K562 (cell line): ENCODE measurements around the gene ETDC. TPM values are rescaled to one million over a fixed set of nuclear protein-coding genes. Genes with fewer than 3 reads are reported as not detected.

Experiments used
- ATAC-seq: fragments of 200-7000 bp; cut with Tn5 transposase; 3 replicates; pipeline ENCODE4 v1.9.1; 2020; ENCODE audit warnings: moderate library complexity
- BruUV-seq: library from RNA; stranded (reverse); fragments of 400-500 nt; replicated peaks from 2 replicates; lab custom pipeline; 2021; lab: Mats Ljungman, UMichigan
- CTCF ChIA-PET: fragments of 300-600 bp; formaldehyde crosslinking; extraction: SDS; loops from one replicate; lab custom pipeline; 2021; ENCODE audit warnings: low intra/inter-chr PET ratio; lab: Yijun Ruan, JAX
- POLR2A ChIA-PET: fragments of 300-600, 350-650 bp; sonication (Branson Sonifier 250); formaldehyde crosslinking; extraction: SDS; loops from one replicate; lab custom pipeline; 2021; ENCODE audit warnings: antibody characterized with exemption, inconsistent platforms; lab: Yijun Ruan, JAX
- DNase-seq, 4 experiments: peaks; one replicate each; pipeline versions ENCODE4 v3.0.0 to v3.0.0-alpha.2; 2011 to 2018; ENCODE audit warnings: low spot score in 3 of 4, mixed read lengths in 3 of 4; ENCODE audit errors: extremely low read depth in 1 of 4
- FAIRE-seq: peaks from 2 replicates; lab custom pipeline; 2011; peaks lifted over from hg19 to GRCh38; lab: Jason Lieb, UNC
- H2AFZ ChIP-seq: 2 replicates; pipeline ENCODE4 v1.6.0; 2011; ENCODE audit warnings: low read depth, low read length, control low read depth, inconsistent platforms
- H3K27ac ChIP-seq: fragments of 200-600 bp; 3 replicates; pipeline ENCODE4 v1.8.0; 2011; ENCODE audit warnings: low read depth, mild to moderate bottlenecking, control low read depth, inconsistent platforms, low read length, moderate library complexity, mixed read lengths; ENCODE audit errors: extremely low read depth
- H3K27me3 ChIP-seq, 2 experiments: fragments of 300-600 bp in 1 of 2; 2 replicates in 1 of 2; 3 replicates in 1 of 2; pipeline versions ENCODE4 v1.6.0 to v1.8.0; 2011; ENCODE audit warnings: inconsistent platforms in 2 of 2, low read length in 2 of 2, mild to moderate bottlenecking in 1 of 2, mixed read lengths in 1 of 2, moderate library complexity in 1 of 2; ENCODE audit not compliant: control insufficient read depth in 2 of 2, insufficient read depth in 2 of 2
- H3K36me3 ChIP-seq: fragments of 300-600 bp; 3 replicates; pipeline ENCODE4 v1.8.0; 2011; ENCODE audit warnings: mild to moderate bottlenecking, low read length, inconsistent platforms; ENCODE audit not compliant: control insufficient read depth, insufficient read depth
- H3K4me1 ChIP-seq, 2 experiments: fragments of 200-600 bp in 1 of 2; replicated peaks in 1 of 2; 2 replicates in 1 of 2; 3 replicates in 1 of 2; pipeline versions ENCODE4 v1.5.1 to v1.8.0; 2011; ENCODE audit warnings: inconsistent platforms in 2 of 2, low read length in 2 of 2, mild to moderate bottlenecking in 1 of 2, mixed read lengths in 1 of 2, moderate library complexity in 1 of 2; ENCODE audit not compliant: control insufficient read depth in 2 of 2, insufficient read depth in 2 of 2
- H3K4me2 ChIP-seq: 2 replicates; pipeline ENCODE4 v1.6.1; 2011; ENCODE audit warnings: low read length, control low read depth, inconsistent platforms, mixed read lengths; ENCODE audit not compliant: insufficient read depth
- H3K4me3 ChIP-seq: fragments of 200-600 bp; sonication (generic), shearing (Covaris generic); 2 replicates; pipeline ENCODE4 v1.5.1; 2016; ENCODE audit warnings: control low read depth, inconsistent platforms
- H3K79me2 ChIP-seq: fragments of 200-600 bp; 3 replicates; pipeline ENCODE4 v1.8.0; 2011; ENCODE audit warnings: low read length, inconsistent platforms; ENCODE audit not compliant: control insufficient read depth, insufficient read depth
- H3K9ac ChIP-seq, 2 experiments: 2 replicates each; pipeline versions ENCODE4 v1.6.0 to v1.6.1; 2011; ENCODE audit warnings: low read depth in 2 of 2, low read length in 2 of 2, control low read depth in 1 of 2, inconsistent platforms in 1 of 2, mild to moderate bottlenecking in 1 of 2, mixed read lengths in 1 of 2; ENCODE audit not compliant: insufficient read depth in 1 of 2
- H3K9me1 ChIP-seq: one replicate; pipeline ENCODE4 v1.6.0; 2011; ENCODE audit warnings: inconsistent platforms, mild to moderate bottlenecking, low read length, moderate library complexity; ENCODE audit not compliant: control insufficient read depth, insufficient read depth
- H3K9me3 ChIP-seq: replicated peaks from 2 replicates; pipeline ENCODE4 v1.5.1; 2011; ENCODE audit warnings: low read depth, low read length, inconsistent platforms; ENCODE audit not compliant: control insufficient read depth, insufficient read depth
- H4K20me1 ChIP-seq: replicated peaks from 2 replicates; pipeline ENCODE4 v1.6.1; 2011; ENCODE audit warnings: low read length, inconsistent platforms, mixed read lengths; ENCODE audit not compliant: control insufficient read depth, insufficient read depth
- ARID1B ChIP-seq: fragments of 450-650 bp; IDR thresholded peaks from 2 replicates; pipeline ENCODE4 v1.6.1; 2016; ENCODE audit warnings: antibody characterized with exemption, mild to moderate bottlenecking, inconsistent platforms
- BCL6 ChIP-seq: fragments of 250-450 bp; sonication (Bioruptor Pico); IDR thresholded peaks from 2 replicates; pipeline ENCODE4 v1.4.0; 2020
- BRD9 ChIP-seq: fragments of 450-650 bp; IDR thresholded peaks from 2 replicates; pipeline ENCODE4 v1.6.1; 2018; ENCODE audit warnings: low read depth; ENCODE audit not compliant: partially characterized antibody
- C11orf30 ChIP-seq: fragments of 450-650 bp; IDR thresholded peaks from 2 replicates; pipeline ENCODE4 v1.6.1; 2016; ENCODE audit warnings: low read depth, mild to moderate bottlenecking
- CHD4 ChIP-seq: fragments of 200-600 bp; sonication (generic); IDR thresholded peaks from 3 replicates; pipeline ENCODE4 v1.6.1; 2012; ENCODE audit warnings: low read depth, mild to moderate bottlenecking, mixed read lengths, low read length, inconsistent platforms; ENCODE audit not compliant: insufficient read depth, insufficient replicate concordance, poor library complexity, severe bottlenecking
- DMBX1 ChIP-seq: fragments of 250-450 bp; sonication (Bioruptor Pico); IDR thresholded peaks from 2 replicates; pipeline ENCODE4 v1.8.0; 2022; ENCODE audit warnings: inconsistent platforms, mild to moderate bottlenecking, moderate library complexity, borderline replicate concordance
- GABPB2 ChIP-seq: fragments of 250-450 bp; sonication (Bioruptor Pico); conservative IDR thresholded peaks from 2 replicates; pipeline ENCODE4 v1.5.1; 2021; ENCODE audit warnings: mild to moderate bottlenecking
- ILK ChIP-seq: fragments of 450-650 bp; IDR thresholded peaks from 2 replicates; pipeline ENCODE4 v1.6.1; 2016; ENCODE audit warnings: missing genetic modification characterization, low read depth, mild to moderate bottlenecking, missing compliant biosample characterization, moderate library complexity, borderline replicate concordance
- MAFF ChIP-seq: IDR thresholded peaks from 2 replicates; pipeline ENCODE4 v1.6.1; 2012; ENCODE audit warnings: low read length, improper control_type of control experiment
- MAFG ChIP-seq: fragments of 450-650 bp; conservative IDR thresholded peaks from 2 replicates; pipeline ENCODE4 v1.6.1; 2016; ENCODE audit warnings: missing genetic modification characterization, missing compliant biosample characterization
- MECOM ChIP-seq: fragments of 250-450 bp; sonication (Bioruptor Pico); IDR thresholded peaks from 2 replicates; pipeline ENCODE4 v1.8.0; 2022; ENCODE audit warnings: inconsistent platforms
- NFIC ChIP-seq: fragments of 450-650 bp; IDR thresholded peaks from 2 replicates; pipeline ENCODE4 v1.6.1; 2017; ENCODE audit warnings: mild to moderate bottlenecking, inconsistent platforms
- NFIX ChIP-seq: fragments of 250-450 bp; sonication (Bioruptor Pico); IDR thresholded peaks from 2 replicates; pipeline ENCODE4 v1.4.0; 2020; ENCODE audit warnings: low read depth, mild to moderate bottlenecking, moderate library complexity
- RBFOX2 ChIP-seq: fragments of 200-400 bp; formaldehyde crosslinking; IDR thresholded peaks from 2 replicates; pipeline ENCODE4 v1.6.1; 2017; ENCODE audit warnings: low read depth, mild to moderate bottlenecking, low read length, moderate library complexity
- RBM39 ChIP-seq: fragments of 200-400 bp; formaldehyde crosslinking; optimal IDR thresholded peaks from 2 replicates; pipeline ENCODE3; 2018; ENCODE audit warnings: low read depth, low read length
- SUPT5H ChIP-seq: fragments of 450-650 bp; IDR thresholded peaks from 2 replicates; pipeline ENCODE4 v1.6.1; 2016
- ZBTB7A ChIP-seq: IDR thresholded peaks from 2 replicates; pipeline ENCODE4 v1.6.1; 2011; ENCODE audit warnings: low read depth, mild to moderate bottlenecking, low read length, moderate library complexity, borderline replicate concordance; ENCODE audit not compliant: control insufficient read depth
- ZNF408 ChIP-seq: fragments of 250-450 bp; sonication (Bioruptor Pico); IDR thresholded peaks from 2 replicates; pipeline ENCODE4 v1.4.0; 2020; ENCODE audit warnings: low read depth, mild to moderate bottlenecking, moderate library complexity
- WGBS: fragments of 100-300 bp; shearing (Covaris generic); methylation state at CpG from one replicate; pipeline ENCODE4 v1.1.6; 2016; ENCODE audit warnings: low coverage, mixed read lengths; ENCODE audit not compliant: insufficient coverage; ENCODE audit errors: missing lambda C conversion rate; 5-methylcytosine and 5-hydroxymethylcytosine counted together
- in situ Hi-C: fragments of 300-500 bp; cut with MboI; formaldehyde crosslinking; loops from 4 replicates; pipeline ENCODE4 v1.15.0; 2018; ENCODE audit warnings: inconsistent platforms, mixed read lengths
- intact Hi-C: fragments of 100-400 bp; cut with micrococcal nuclease; formaldehyde crosslinking; loops from 2 replicates; pipeline ENCODE4 v1.14.2; 2022
- polyA plus RNA-seq, 8 experiments: library from polyadenylated mRNA; depleted of rRNA in 4 of 8; stranded (reverse) in 5 of 8; unstranded in 3 of 8; fragments of >200 nt; fragmentation: Nextera tagmentation in 2 of 8; fragmentation: Illumina TruSeq in 1 of 8; extraction: Ambion mirVana in 2 of 8; extraction: Trizol in 1 of 8; gene quantifications; 2 replicates each; pipeline versions ENCODE4 v1.2.1 to v1.2.3, GENCODE V29; 2011 to 2014; ENCODE audit warnings: inconsistent platforms in 1 of 8, missing spikeins in 1 of 8
- total RNA-seq, 7 experiments: library from RNA; depleted of rRNA in 6 of 7; stranded (reverse); fragments of >200 nt in 6 of 7; fragmentation: Illumina TruSeq in 2 of 7; extraction: Trizol in 2 of 7; gene quantifications; 2 replicates each; pipeline versions ENCODE4 v1.2.1 to v1.2.3, GENCODE V29; 2011 to 2021; ENCODE audit warnings: low replicate concordance in 1 of 7
- TF ChIP-seq, protein P1 (sequence below): fragments of 250-450 bp; sonication (Bioruptor Pico); IDR thresholded peaks from 2 replicates; pipeline ENCODE4 v1.4.0; 2020; ENCODE audit warnings: borderline replicate concordance
- TF ChIP-seq, protein P2 (sequence below): sonication (generic); formaldehyde crosslinking; IDR thresholded peaks from 2 replicates; pipeline ENCODE4 v1.8.1; 2022; ENCODE audit warnings: missing genetic modification reagents
- TF ChIP-seq, protein P3 (sequence below): sonication (generic); formaldehyde crosslinking; IDR thresholded peaks from 2 replicates; pipeline ENCODE4 v1.8.1; 2023; ENCODE audit warnings: mild to moderate bottlenecking, missing genetic modification reagents

Gene ETDC
- total and polyA plus RNA-seq, 9 of the 15 experiments (the other 6 are each of a cell fraction or from before 2014, with no cell fraction given): not detected

DNA sequence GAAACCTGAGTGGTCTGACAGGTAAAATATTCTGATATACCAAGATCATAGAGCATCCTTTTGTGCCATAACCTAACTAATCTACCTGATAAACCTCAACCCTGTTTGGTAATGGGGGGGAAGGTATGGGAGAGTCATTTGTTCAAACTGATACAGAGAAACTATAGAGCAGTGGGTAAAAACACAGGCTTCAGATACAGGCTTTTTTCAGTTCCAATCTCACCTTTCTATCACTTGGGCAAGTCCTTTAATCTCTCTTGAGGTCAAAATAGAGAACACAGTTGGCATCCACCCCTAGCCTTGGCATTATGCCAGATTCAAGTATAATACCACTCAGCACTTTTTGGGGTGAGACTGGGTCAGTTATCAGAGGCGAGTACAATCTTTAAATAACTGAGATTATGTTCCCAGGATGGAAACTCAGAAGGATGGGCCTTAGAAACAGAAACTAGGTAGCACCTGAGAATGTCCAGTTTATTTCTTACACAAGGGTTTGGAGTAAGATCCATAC, 880 bp upstream of the ETDC start:
- no peaks in the 10 kb centered on the region for H3K36me3 ChIP-seq
- H3K4me1 ChIP-seq: no peaks in the 10 kb centered on the region
- H3K9me3 ChIP-seq: no peaks in the 10 kb centered on the region
- no peak overlapping the region for H3K4me3 ChIP-seq
- intact Hi-C loops: no loop called here
- no peaks in the 10 kb centered on the region for H4K20me1 ChIP-seq
- in situ Hi-C loops: no loop called here
- no peak overlapping the region for H3K9ac ChIP-seq
- ChIA-PET CTCF (no interaction called here), POLR2A (no interaction called here)
- H3K4me2 ChIP-seq: no peak overlapping the region
- no peak for FAIRE-seq
- ATAC-seq: no peak
- no peaks in the 10 kb centered on the region; a peak in 1 of 5 replicates for H3K27me3 ChIP-seq
- WGBS: 0% methylated on average over 1 of the region's 1 CpG
- no TSS peak for BruUV-seq
- H3K9me1 ChIP-seq: no peaks in the 10 kb centered on the region
- no peak for DNase-seq
- no peak overlapping the region for H2AFZ ChIP-seq
- H3K27ac ChIP-seq: no peak overlapping the region
- no peaks in the 10 kb centered on the region for H3K79me2 ChIP-seq
- TF ChIP-seq C11orf30 (0 out of 2 replicates have a peak, but pooled peaks have one; percentile 5), DMBX1 (CRISPR knock-in tag) (no peak), BRD9 (no peak), MAFG (tag) (0 out of 2 replicates have a peak, but pooled peaks have one; percentile 11), SUPT5H (no peak), ARID1B (no peak), ZNF408 (CRISPR knock-in tag) (no peak), NFIC (peak; percentile 69), BCL6 (CRISPR knock-in tag) (no peak), RBM39 (no peak), RBFOX2 (no peak), MAFF (0 out of 2 replicates have a peak, but pooled peaks have one; percentile 14), ZBTB7A (no peak), CHD4 (no peak), ILK (tag) (no peak), NFIX (CRISPR knock-in tag) (peak; percentile 62), GABPB2 (CRISPR knock-in tag) (no peak), MECOM (no peak)
- TF ChIP-seq, protein P1, sequence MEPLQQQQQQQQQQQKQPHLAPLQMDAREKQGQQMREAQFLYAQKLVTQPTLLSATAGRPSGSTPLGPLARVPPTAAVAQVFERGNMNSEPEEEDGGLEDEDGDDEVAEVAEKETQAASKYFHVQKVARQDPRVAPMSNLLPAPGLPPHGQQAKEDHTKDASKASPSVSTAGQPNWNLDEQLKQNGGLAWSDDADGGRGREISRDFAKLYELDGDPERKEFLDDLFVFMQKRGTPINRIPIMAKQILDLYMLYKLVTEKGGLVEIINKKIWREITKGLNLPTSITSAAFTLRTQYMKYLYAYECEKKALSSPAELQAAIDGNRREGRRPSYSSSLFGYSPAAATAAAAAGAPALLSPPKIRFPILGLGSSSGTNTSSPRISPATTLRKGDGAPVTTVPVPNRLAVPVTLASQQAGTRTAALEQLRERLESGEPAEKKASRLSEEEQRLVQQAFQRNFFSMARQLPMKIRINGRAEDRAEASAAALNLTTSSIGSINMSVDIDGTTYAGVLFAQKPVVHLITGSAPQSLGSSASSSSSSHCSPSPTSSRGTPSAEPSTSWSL (CRISPR knock-in tag): no peak
- TF ChIP-seq, protein P2, sequence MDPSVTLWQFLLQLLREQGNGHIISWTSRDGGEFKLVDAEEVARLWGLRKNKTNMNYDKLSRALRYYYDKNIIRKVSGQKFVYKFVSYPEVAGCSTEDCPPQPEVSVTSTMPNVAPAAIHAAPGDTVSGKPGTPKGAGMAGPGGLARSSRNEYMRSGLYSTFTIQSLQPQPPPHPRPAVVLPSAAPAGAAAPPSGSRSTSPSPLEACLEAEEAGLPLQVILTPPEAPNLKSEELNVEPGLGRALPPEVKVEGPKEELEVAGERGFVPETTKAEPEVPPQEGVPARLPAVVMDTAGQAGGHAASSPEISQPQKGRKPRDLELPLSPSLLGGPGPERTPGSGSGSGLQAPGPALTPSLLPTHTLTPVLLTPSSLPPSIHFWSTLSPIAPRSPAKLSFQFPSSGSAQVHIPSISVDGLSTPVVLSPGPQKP (CRISPR knock-in tag): no peak
- TF ChIP-seq, protein P3, sequence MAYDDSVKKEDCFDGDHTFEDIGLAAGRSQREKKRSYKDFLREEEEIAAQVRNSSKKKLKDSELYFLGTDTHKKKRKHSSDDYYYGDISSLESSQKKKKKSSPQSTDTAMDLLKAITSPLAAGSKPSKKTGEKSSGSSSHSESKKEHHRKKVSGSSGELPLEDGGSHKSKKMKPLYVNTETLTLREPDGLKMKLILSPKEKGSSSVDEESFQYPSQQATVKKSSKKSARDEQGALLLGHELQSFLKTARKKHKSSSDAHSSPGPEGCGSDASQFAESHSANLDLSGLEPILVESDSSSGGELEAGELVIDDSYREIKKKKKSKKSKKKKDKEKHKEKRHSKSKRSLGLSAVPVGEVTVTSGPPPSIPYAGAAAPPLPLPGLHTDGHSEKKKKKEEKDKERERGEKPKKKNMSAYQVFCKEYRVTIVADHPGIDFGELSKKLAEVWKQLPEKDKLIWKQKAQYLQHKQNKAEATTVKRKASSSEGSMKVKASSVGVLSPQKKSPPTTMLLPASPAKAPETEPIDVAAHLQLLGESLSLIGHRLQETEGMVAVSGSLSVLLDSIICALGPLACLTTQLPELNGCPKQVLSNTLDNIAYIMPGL (CRISPR knock-in tag): no peak
